Adrenal gland (tissue), 12 donors: ENCODE measurements around the gene RALY. TPM values are rescaled to one million over a fixed set of nuclear protein-coding genes. Genes with fewer than 3 reads are reported as not detected.
A peak's percentile ranks its signal among the peaks of the same experiment; 100 is the strongest.

ENCODE experiments used
- DNase-seq, 7 donors: peaks; one replicate each; pipeline ENCODE4 v3.0.0-alpha.2; 2019 to 2020
- H3K27ac ChIP-seq, 5 donors: fragments of 200-600 bp; sonication (generic) in 4 of 5; 1 replicate in 3 of 5; 2 replicates in 2 of 5; pipeline versions ENCODE4 v1.5.1 to v1.8.0; 2016 to 2020; ENCODE audit warnings: mild to moderate bottlenecking in 1 of 5
- H3K27me3 ChIP-seq: fragments of 200-600 bp; 2 replicates; pipeline ENCODE4 v1.8.0; 2021
- H3K36me3 ChIP-seq, 2 donors: fragments of 200-600 bp; replicated peaks in 1 of 2; 1 replicate in 1 of 2; 2 replicates in 1 of 2; pipeline versions ENCODE4 v1.5.1 to v1.8.0; 2018 to 2022
- H3K4me1 ChIP-seq, 2 donors: fragments of 200-600 bp; replicated peaks in 1 of 2; 1 replicate in 1 of 2; 2 replicates in 1 of 2; pipeline versions ENCODE4 v1.5.1 to v1.8.0; 2018 to 2021
- H3K4me3 ChIP-seq, 4 donors: fragments of 200-600 bp; sonication (generic) in 3 of 4; one replicate each; pipeline ENCODE4 v1.5.1; 2016 to 2018
- H3K9me3 ChIP-seq, 3 donors: fragments of 200-600 bp; sonication (generic) in 1 of 3; replicated peaks in 1 of 3; 1 replicate in 2 of 3; 2 replicates in 1 of 3; pipeline versions ENCODE4 v1.5.1 to v1.8.0; 2016 to 2021
- POLR2A ChIP-seq, 2 donors: fragments of 450-650 bp; IDR thresholded peaks; one replicate each; pipeline ENCODE4 v1.6.1; 2017; ENCODE audit warnings: antibody characterized with exemption in 2 of 2, mild to moderate bottlenecking in 2 of 2, moderate library complexity in 1 of 2
- WGBS, 4 donors: extraction: QIAGEN DNeasy Blood & Tissue Kit in 2 of 4; methylation state at CpG; one replicate each; pipeline versions ENCODE4 v1.1.5 to v1.1.7; 2013 to 2017; 5-methylcytosine and 5-hydroxymethylcytosine counted together
- intact Hi-C, 2 donors: fragments of 100-400 bp; cut with DNase I; formaldehyde crosslinking; loops; one replicate each; pipeline versions ENCODE4 v1.14.1 to v1.15.0; 2022 to 2023
- polyA plus RNA-seq, 3 donors: library from polyadenylated mRNA; stranded (reverse); fragments of 200-250 nt in 2 of 3; fragments of 350-450 nt in 1 of 3; fragmentation: Illumina TruSeq in 1 of 3; extraction: RNeasy Lipid Tissue Mini Kit (QIAGEN cat#74804) in 1 of 3; gene quantifications; one replicate each; pipeline ENCODE4 v1.2.3, GENCODE V29; 2013 to 2014
- total RNA-seq, 9 donors: library from RNA; depleted of rRNA in 4 of 9; stranded (reverse); fragments of >200 nt in 4 of 9; fragments of 120-200 nt in 1 of 9; fragmentation: NEBNext Ultra II Directional in 1 of 9; extraction: Animal tissue kit (Norgen Biotek cat#: 25700) in 1 of 9; gene quantifications; one replicate each; pipeline versions ENCODE4 v1.1.0 to v1.2.4, GENCODE V29; 2013 to 2023
- TF ChIP-seq, protein P1 (sequence below), 6 experiments: fragments of 450-650 bp in 4 of 6; fragments of 200-600 bp in 2 of 6; sonication (generic) in 1 of 6; IDR thresholded peaks; 1 replicate in 5 of 6; 2 replicates in 1 of 6; pipeline versions ENCODE4 v1.5.1 to v1.8.0; 2016 to 2021; ENCODE audit warnings: antibody characterized with exemption in 6 of 6, mild to moderate bottlenecking in 2 of 6, moderate library complexity in 1 of 6
- donor health status: healthy with polysubstance abuse.
- donor health status: Bipolar disorder and iron deficiency.
- donor health status: DM: yes; HTN: yes; CAD: no.
- donor health status: DM: no; HTN: no; CAD: no.
- donor health status: DM: no; HTN: no; CAD: no.
- donor health status: DM: yes; HTN: yes; CAD: no.

The RALY gene
- total and polyA plus RNA-seq, 12 donors: 30.0 to 128 (median 78.1) TPM

DNA sequence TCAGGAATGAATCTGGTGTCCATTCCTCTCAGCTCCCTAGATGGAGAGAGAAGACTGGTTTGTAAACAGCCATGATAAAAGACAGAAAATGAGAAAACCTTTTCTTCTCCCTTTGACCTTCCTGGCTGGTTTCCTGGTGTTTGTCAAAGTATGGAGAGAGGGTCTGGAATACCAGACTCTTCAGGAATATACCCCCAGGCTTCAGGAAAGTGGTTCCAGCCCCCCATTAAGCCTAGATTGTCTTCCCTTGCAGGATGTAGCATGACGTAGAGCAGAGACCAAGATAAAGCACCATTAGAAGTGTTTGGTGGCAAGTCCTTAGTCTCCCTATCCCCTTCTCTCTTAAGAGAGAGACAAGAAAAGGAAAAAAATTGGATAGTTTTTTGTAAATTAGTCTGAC, 67.3 kb downstream of the RALY start:
- intact Hi-C loops: loop anchor here (10.0 kb wide), 2 partner anchors 66 to 126 kb away; partner anchors contain the start of gene RALY (in 1 of the 2)
- H3K27ac ChIP-seq: no peak overlapping the region
- H3K36me3 ChIP-seq: no peaks in the 10 kb centered on the region
- no peak for TF ChIP-seq POLR2A (IDR thresholded peaks at IDR 0.05)
- DNase-seq: no peak
- H3K9me3 ChIP-seq: no peaks in the 10 kb centered on the region
- no peak overlapping the region for H3K4me3 ChIP-seq
- WGBS, 4 donors: 81 to 96% (median 90%) methylated on average over 1 of the region's 1 CpG
- peaks cover 9 to 12% of the 10 kb centered on the region in 2 donors for H3K4me1 ChIP-seq
- H3K27me3 ChIP-seq: no peaks in the 10 kb centered on the region

DNA sequence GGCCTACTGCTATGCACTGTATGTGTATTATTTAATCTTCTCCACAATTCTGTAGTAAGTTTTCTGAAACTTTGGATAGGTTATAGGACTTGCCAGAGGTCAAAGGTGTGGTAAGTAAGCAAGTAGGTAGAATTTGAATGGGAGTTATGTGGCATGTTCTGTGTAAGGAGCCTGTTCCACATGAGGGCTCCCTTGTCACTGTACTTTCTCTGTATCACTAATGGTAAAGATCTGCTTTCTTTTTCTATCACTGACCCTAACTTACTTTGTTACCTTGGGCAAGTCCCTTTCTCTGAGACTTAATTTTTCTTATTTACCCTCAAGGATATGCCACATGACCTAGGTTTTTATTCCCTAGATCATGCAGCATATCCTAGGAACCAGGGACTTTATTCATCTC, 68.0 kb downstream of the RALY start:
- H3K27ac ChIP-seq: no peak overlapping the region
- peaks cover 9 to 12% of the 10 kb centered on the region in 2 donors for H3K4me1 ChIP-seq
- intact Hi-C loops: loop anchor here (10.0 kb wide), 2 partner anchors 67 to 127 kb away; partner anchors contain the start of gene RALY (in 1 of the 2)
- H3K9me3 ChIP-seq: no peaks in the 10 kb centered on the region
- no peak overlapping the region for H3K4me3 ChIP-seq
- no peaks in the 10 kb centered on the region for H3K36me3 ChIP-seq
- DNase-seq: no peak
- no peaks in the 10 kb centered on the region for H3K27me3 ChIP-seq
- no peak for TF ChIP-seq POLR2A (IDR thresholded peaks at IDR 0.05)

- no peak for DNase-seq
- TF ChIP-seq, protein P1, sequence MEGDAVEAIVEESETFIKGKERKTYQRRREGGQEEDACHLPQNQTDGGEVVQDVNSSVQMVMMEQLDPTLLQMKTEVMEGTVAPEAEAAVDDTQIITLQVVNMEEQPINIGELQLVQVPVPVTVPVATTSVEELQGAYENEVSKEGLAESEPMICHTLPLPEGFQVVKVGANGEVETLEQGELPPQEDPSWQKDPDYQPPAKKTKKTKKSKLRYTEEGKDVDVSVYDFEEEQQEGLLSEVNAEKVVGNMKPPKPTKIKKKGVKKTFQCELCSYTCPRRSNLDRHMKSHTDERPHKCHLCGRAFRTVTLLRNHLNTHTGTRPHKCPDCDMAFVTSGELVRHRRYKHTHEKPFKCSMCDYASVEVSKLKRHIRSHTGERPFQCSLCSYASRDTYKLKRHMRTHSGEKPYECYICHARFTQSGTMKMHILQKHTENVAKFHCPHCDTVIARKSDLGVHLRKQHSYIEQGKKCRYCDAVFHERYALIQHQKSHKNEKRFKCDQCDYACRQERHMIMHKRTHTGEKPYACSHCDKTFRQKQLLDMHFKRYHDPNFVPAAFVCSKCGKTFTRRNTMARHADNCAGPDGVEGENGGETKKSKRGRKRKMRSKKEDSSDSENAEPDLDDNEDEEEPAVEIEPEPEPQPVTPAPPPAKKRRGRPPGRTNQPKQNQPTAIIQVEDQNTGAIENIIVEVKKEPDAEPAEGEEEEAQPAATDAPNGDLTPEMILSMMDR (IDR thresholded peaks at IDR 0.05): no peak
- TF ChIP-seq POLR2A (IDR thresholded peaks at IDR 0.05): no peak
- Histone ChIP-seq H3K4me3 (no peak overlapping the region), H3K4me1 (peaks cover 9 to 12% of the 10 kb centered on the region in 2 donors), H3K27ac (no peak overlapping the region), H3K27me3 (no peaks in the 10 kb centered on the region), H3K36me3 (no peaks in the 10 kb centered on the region), H3K9me3 (no peaks in the 10 kb centered on the region)
- WGBS, 4 donors: 85 to 90% (median 86%) methylated on average over 4 to 5 of the region's 5 CpGs
- intact Hi-C loops: loop anchor here (10.0 kb wide), 2 partner anchors 68 to 128 kb away; partner anchors contain the start of gene RALY (in 1 of the 2)
Observed at GRCh38 chr20:34062570-34063482, 69.1 kb downstream of the RALY start.

DNA sequence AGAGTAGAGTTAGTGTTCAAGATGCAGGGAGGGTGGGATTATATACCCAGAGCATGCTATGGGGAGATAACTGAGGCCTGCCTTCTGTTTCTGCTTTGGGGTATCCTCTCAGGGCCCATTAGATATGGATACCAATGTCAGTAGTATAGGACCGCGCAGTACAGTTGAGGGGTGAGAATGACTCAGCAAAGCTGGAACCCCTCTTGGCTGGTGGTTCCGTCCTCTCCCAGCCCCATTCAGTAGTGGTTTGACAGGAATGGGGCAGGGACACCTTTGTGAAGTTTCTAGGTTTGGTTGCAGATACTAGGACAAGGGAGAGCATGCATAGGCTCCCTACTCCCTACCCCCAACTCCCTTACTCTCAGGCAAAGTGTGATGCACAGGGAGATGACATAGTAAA, 70.6 kb downstream of the RALY start:
- no peak for DNase-seq
- Histone ChIP-seq H3K4me3 (no peak overlapping the region), H3K4me1 (peaks cover 9 to 12% of the 10 kb centered on the region in 2 donors), H3K27ac (no peak overlapping the region), H3K27me3 (no peaks in the 10 kb centered on the region), H3K9me3 (no peaks in the 10 kb centered on the region), H3K36me3 (no peaks in the 10 kb centered on the region)
- 97 to 100% (median 99%) methylated on average over 1 to 3 of the region's 3 CpGs for WGBS, 4 donors
- TF ChIP-seq, protein P1 (IDR thresholded peaks at IDR 0.05): no peak
- TF ChIP-seq POLR2A (IDR thresholded peaks at IDR 0.05): no peak
- intact Hi-C loops: loop anchor here (10.0 kb wide), 2 partner anchors 69 to 129 kb away; partner anchors contain the start of gene RALY (in 1 of the 2)

GRCh38 chr20:34065260-34065659, 71.5 kb downstream of the RALY start:
- 37 to 46% (median 40%) methylated on average over 1 to 2 of the region's 2 CpGs for WGBS, 4 donors
- Histone ChIP-seq H3K27me3 (no peaks in the 10 kb centered on the region), H3K9me3 (no peaks in the 10 kb centered on the region), H3K4me1 (peaks cover 9 to 17% of the 10 kb centered on the region in 2 donors), H3K4me3 (no peak overlapping the region), H3K27ac (peak overlapping the region in 2 of 5 donors; percentile 36 to 38), H3K36me3 (no peaks in the 10 kb centered on the region)
- DNase-seq: peak; percentile 45 to 83 (median 80)
- intact Hi-C loops: loop anchor here (10.0 kb wide), 2 partner anchors 70 to 130 kb away; partner anchors contain the start of gene RALY (in 1 of the 2)
- no peak for TF ChIP-seq POLR2A (IDR thresholded peaks at IDR 0.05)
- TF ChIP-seq, protein P1 (IDR thresholded peaks at IDR 0.05): no peak
